GM19238 (cell line): ENCODE results near the gene SNX11.
"Not testable (repeated sequence)": the region's sequence is repeated elsewhere in the genome, so short reads cannot be mapped to it uniquely, and the experiment has no call there.

ENCODE experiments used
- DNase-seq: peaks from one replicate; pipeline ENCODE4 v3.0.0; 2011; ENCODE audit warnings: low spot score; ENCODE audit not compliant: insufficient read length

The SNX11 gene

GRCh38 chr17:48107137-48108055 lies at the start of gene SNX11:
Gene SNX11, plus strand, starts transcription at chr17:48107766. Its CDS starts 4,278 bp downstream, at chr17:48112044.
- DNase-seq, result peak; percentile 67

- DNase-seq, result no peak
Measured at GRCh38 chr17:48058393-48059124, 49.0 kb upstream of the SNX11 start.

- no peak for DNase-seq
Measured at GRCh38 chr17:48059125-48059668, 48.4 kb upstream of the SNX11 start.

- no peak for DNase-seq
Measured at GRCh38 chr17:48060249-48060648, 47.3 kb upstream of the SNX11 start.

GRCh38 chr17:48062273-48062672 lies 45.3 kb upstream of the SNX11 start:
- DNase-seq, result no peak

GRCh38 chr17:48064638-48065037 lies 42.9 kb upstream of the SNX11 start:
- DNase-seq, result no peak

- DNase-seq, result no peak
Measured at GRCh38 chr17:48066192-48066591, 41.4 kb upstream of the SNX11 start.

GRCh38 chr17:48066656-48067055 lies 40.9 kb upstream of the SNX11 start:
- DNase-seq, result no peak

- DNase-seq, result no peak
Measured at GRCh38 chr17:48067245-48067644, 40.3 kb upstream of the SNX11 start.

- DNase-seq, result not testable (repeated sequence)
Measured at GRCh38 chr17:48067808-48068207, 39.8 kb upstream of the SNX11 start.

- DNase-seq, result no peak
Measured at GRCh38 chr17:48068491-48068961, 39.0 kb upstream of the SNX11 start.

GRCh38 chr17:48070195-48070594 lies 37.4 kb upstream of the SNX11 start:
- no peak for DNase-seq

GRCh38 chr17:48071654-48072053 lies 35.9 kb upstream of the SNX11 start:
- DNase-seq, result no peak

GRCh38 chr17:48072811-48073210 lies 34.8 kb upstream of the SNX11 start:
- DNase-seq, result not testable (repeated sequence)

- not testable (repeated sequence) for DNase-seq
Measured at GRCh38 chr17:48073566-48074094, 33.9 kb upstream of the SNX11 start.

- no peak for DNase-seq
Measured at GRCh38 chr17:48074322-48075081, 33.1 kb upstream of the SNX11 start.

GRCh38 chr17:48077152-48077551 lies 30.4 kb upstream of the SNX11 start:
- DNase-seq, result not testable (repeated sequence)

- DNase-seq, result no peak
Measured at GRCh38 chr17:48081858-48082257, 25.7 kb upstream of the SNX11 start.

- DNase-seq, result no peak
Measured at GRCh38 chr17:48084932-48085331, 22.6 kb upstream of the SNX11 start.

- DNase-seq, result no peak
Measured at GRCh38 chr17:48093341-48094045, 14.1 kb upstream of the SNX11 start.
